Measurements from ENCODE around the gene SPTLC3.

DNA sequence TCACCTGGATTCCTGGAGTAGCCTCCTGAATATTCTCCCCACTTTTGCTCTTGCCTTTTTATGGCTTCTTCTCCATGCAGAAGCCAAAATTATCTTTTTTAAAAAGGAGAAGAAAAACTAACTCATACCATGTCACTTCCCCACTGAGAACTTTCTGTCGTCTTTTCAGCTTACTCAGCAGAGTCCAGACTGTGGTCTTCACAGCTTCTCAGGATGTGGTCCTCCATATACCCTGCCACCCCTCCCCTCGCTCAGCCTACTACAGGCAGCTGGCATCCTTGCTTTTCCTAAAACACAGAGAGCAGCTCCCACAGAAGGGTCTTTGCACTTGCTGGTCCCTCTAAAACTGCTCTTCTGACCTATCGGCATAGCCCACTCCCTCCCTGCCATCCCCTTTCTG is 122.9 kb downstream of the SPTLC3 start:
- TF ChIP-seq, protein P1, sequence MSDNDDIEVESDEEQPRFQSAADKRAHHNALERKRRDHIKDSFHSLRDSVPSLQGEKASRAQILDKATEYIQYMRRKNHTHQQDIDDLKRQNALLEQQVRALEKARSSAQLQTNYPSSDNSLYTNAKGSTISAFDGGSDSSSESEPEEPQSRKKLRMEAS (IDR thresholded peaks at IDR 0.05), result no peak
- TF ChIP-seq TAF1 (IDR thresholded peaks at IDR 0.05; ENCODE audit: low read depth) (no peak), EP300 (IDR thresholded peaks at IDR 0.05; ENCODE audit: borderline replicate concordance) (no peak), EGR1 (IDR thresholded peaks at IDR 0.05) (no peak), TEAD4 (IDR thresholded peaks at IDR 0.05) (no peak), FOXM1 (IDR thresholded peaks at IDR 0.05; ENCODE audit: borderline replicate concordance, low read depth) (no peak), TCF12 (IDR thresholded peaks at IDR 0.05; ENCODE audit: low read depth) (no peak), CREB1 (IDR thresholded peaks at IDR 0.05; ENCODE audit: low read depth) (no peak), YY1 (IDR thresholded peaks at IDR 0.05; ENCODE audit: low read depth) (no peak), NFIC (IDR thresholded peaks at IDR 0.05) (no peak)

All from Ishikawa (cell line).